T-helper 2 cell treated with Interferon-gamma antibody and Interleukin-4, amounts not matched to agents 100 ng/mL and 5 ng/mL, for 36 hours (primary cell): ENCODE measurements around the gene CYTH2. TPM values are rescaled to one million over a fixed set of nuclear protein-coding genes. Genes with fewer than 3 reads are reported as not detected.

ENCODE experiments used
- intact Hi-C: fragments of 100-400 bp; cut with micrococcal nuclease; formaldehyde crosslinking; loops from one replicate; pipeline ENCODE4 v1.15.1; 2023
- total RNA-seq: library from RNA; stranded (reverse); gene quantifications from 2 replicates; pipeline ENCODE4 v1.2.3, GENCODE V29; 2022

The CYTH2 gene
- total RNA-seq, 1 donor from 2014 or later, result 44.2 TPM

GRCh38 chr19:48492925-48493717 lies 24.0 kb downstream of the CYTH2 start:
- intact Hi-C loops, result loop anchor here (1.0 to 10.0 kb wide), 5 partner anchors 9 to 171 kb away; partner anchors contain the start of genes CYTH2, GRIN2D and KDELR1

- intact Hi-C loops, result loop anchor here (1.0 to 10.0 kb wide), 5 partner anchors 8 to 172 kb away; partner anchors contain the start of genes CYTH2, GRIN2D and KDELR1
These were observed 24.7 kb downstream of the CYTH2 start for GRCh38 chr19:48493718-48494401.

- intact Hi-C loops, result loop anchor here (10.0 kb wide), 1 partner anchor 101 kb away; the partner anchor contains the start of genes GRIN2D and KDELR1
These were observed 26.2 kb downstream of the CYTH2 start for GRCh38 chr19:48495396-48495795.

- intact Hi-C loops, result loop anchor here (10.0 kb wide), 1 partner anchor 102 kb away; the partner anchor contains the start of genes GRIN2D and KDELR1
These were observed 28.0 kb downstream of the CYTH2 start for GRCh38 chr19:48496959-48497727.

DNA sequence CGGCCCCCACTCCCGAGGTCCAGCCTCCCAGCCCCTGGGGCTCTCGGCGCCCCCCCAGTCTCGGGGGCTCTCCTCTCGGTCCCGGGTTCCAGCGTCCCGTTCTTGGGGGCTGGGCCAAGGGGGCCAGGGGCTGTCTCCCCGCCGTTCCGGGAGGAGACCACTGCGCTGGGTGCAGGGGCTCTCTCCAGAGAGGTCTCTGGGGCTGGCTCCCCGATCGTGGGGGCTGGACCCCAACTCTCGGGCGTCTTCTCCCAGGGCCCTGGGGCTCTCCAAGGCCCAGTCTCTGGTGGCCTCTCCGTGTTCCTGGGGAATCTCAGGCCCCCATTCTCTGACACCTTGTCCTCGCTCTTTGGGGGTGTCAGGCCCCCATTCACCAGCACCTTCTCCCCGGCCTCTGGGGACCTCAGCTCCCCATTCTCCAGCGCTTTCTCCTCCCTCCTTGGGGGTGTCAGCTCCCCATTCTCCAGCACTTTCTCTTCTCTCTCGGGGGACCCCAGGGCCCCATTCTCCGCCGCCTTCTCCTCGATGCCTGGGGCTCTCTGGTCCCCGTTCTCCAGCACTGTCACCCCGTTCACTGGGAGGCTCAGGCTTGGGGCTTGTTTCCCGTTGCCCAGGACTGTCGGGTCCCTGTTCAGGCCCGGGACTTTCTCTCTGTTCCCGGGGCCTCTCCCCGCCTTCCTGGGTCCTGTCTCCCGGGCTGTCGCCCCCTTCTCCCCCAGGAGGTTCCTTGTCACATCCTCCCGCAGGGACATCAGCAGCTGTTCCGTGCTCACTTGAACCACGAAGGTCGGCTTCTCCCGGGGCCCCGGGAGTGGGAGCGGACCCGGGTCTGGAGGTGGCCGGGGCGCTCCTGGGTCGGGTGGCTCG lies 28.8 kb downstream of the CYTH2 start:
- intact Hi-C loops, result loop anchor here (10.0 kb wide), 1 partner anchor 103 kb away; the partner anchor contains the start of genes GRIN2D and KDELR1

DNA sequence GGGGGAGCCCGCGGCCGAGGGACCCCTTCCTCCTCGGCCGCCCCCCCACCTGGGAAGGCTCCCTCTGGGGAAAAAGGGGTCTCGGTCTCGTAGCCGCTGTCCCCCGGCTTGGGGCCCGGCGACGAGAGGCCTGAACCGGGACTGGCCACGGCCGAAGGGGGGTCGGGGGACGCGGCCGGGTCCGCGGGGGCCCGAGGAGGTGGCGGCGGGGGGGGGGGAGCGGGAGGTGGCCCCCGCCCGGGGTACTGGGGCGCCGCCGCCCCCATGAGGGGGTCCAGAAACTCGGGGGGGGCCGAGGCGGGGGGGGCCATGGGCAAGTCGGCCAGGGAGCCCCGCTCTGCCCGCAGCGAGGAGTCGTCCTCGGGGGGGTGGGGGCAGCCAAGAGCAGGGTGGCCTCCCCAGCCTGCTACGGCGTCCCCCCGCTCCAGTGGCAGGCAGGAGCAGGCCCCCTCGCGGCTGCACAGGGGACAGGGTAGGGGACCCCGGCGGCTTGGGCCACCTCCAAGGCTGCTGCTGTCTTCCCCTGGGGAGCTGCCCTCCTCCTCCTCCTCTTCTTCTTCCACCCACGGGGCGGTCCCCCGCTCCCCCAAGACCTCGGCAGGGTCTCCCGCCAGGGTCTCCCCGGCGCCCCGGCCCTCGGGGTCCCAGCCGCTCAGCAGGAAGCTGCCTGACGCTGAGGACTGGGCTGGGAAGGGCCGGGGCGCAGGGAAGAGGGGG lies 29.6 kb downstream of the CYTH2 start:
- intact Hi-C loops, result loop anchor here (10.0 kb wide), 1 partner anchor 104 kb away; the partner anchor contains the start of genes GRIN2D and KDELR1

DNA sequence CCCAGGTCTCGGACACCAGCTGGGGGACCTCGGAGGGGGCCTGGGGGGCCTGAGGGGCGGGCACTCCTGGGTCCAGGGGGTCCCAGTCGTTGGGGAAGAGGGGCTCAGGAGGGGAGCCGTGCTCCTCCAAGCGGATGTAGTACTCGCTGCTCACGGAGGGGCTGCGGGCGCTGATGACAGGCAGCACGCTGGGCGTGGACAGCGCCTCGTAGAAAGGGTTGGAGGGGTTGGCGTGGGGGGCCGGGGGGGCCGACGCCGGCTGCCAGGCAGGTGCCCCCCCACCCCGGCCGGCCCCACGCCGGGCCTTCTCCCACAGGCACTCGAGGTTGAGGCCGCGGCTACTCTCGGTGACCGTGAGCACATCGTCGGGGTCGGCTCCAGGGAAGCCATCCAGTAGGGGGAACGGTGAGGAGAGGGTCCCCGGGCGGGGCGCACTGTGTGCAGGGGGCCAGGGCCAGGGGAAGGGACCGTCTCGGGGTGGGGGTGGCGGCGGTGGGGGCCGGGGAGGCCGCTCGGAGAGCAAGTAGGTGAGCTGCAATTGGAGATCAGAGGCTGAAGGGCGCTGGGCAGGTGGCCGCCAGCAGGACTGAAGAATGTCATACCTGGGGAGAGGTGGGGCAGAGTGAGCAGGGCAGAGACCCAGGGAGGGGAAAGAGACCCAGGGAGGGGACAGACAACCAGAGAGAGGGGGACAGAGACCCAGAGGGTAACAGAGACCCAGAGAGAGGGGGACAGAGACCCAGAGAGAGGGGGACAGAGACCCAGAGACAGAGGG lies 30.3 kb downstream of the CYTH2 start:
- intact Hi-C loops, result loop anchor here (10.0 kb wide), 1 partner anchor 105 kb away; the partner anchor contains the start of genes GRIN2D and KDELR1

- intact Hi-C loops, result no loop called here
These were observed 31.8 kb downstream of the CYTH2 start for GRCh38 chr19:48500830-48501493.

DNA sequence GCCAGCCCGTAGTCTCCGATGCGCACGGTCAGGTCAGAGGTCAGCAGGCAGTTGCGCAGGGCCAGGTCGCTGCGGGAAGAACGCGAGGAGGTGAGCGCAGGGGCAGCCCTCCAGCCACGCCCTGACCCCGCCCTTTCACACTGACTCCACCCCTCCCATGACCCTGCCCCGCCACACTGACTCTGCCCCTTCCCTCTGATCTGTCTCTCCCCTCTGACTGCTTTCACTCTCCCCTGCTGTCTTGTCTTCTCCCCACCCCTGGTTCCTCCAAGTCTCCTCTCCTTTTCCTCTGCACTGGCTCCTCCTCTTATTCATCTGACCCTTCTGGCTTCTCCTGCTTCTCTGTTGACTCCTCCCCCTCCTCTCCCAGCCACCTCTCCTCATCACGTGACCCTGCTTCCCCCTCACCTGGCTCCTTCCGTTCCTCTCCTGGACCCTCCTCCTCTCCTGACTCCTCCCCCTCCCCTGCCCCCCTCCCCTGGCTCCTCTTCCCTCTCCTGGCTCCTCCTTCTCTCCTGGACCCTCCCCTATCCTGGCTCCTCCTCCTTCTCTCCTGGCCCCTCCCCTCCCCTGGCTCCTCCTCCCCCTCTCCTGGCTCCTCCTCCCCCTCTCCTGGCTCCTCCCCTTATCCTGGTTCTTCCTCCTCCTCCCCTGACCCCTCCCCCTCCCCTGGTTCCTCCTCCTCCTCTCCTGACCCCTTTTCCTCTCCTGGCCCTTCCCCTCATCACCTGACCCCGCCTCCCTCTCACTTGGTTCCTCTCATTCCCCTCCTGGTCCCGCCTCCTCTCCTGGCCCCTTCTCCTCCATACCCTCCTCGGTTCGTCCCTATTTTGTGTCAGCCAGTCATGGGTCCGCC lies 32.6 kb downstream of the CYTH2 start:
- intact Hi-C loops, result loop anchor here (1.0 kb wide), 1 partner anchor 8 kb away; no protein-coding TSS in a partner anchor

DNA sequence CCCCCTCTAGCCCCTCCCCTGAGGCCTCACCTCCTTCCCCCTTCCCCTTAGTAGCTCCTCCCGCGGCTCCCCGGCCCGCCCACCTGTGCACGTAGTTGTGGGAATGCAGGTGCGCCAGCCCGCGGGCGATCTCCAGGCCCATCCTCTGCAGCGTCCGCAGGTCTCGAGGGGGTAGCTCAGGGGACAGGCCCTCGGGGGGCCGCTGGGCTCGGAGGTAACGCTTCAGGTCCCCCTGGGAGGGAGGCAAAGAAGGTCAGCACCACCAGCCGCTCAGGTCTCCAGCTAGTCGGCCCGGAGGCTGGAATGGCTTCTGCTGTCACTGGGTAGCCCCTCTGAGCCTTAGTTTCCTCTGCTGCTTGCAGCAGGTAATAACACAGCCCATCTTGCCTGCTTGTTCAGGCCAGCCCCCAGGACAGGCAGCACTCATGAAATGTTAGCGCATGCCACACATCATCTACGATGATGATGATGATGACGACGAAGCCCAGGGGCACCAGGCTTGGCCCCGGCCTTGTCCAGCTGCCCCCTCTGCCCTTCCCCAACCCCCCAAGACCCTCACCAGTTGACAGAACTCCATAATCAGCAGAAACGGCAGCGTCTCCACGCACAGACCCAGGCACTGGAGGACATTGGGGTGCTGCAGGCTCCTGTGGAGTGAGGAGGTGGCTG lies 33.3 kb downstream of the CYTH2 start:
- intact Hi-C loops, result loop anchor here (1.0 kb wide), 1 partner anchor 9 kb away; no protein-coding TSS in a partner anchor

- intact Hi-C loops, result loop anchor here (1.0 kb wide), 2 partner anchors 78 to 83 kb away; no protein-coding TSS in a partner anchor
These were observed 37.1 kb downstream of the CYTH2 start for GRCh38 chr19:48506138-48506733.

DNA sequence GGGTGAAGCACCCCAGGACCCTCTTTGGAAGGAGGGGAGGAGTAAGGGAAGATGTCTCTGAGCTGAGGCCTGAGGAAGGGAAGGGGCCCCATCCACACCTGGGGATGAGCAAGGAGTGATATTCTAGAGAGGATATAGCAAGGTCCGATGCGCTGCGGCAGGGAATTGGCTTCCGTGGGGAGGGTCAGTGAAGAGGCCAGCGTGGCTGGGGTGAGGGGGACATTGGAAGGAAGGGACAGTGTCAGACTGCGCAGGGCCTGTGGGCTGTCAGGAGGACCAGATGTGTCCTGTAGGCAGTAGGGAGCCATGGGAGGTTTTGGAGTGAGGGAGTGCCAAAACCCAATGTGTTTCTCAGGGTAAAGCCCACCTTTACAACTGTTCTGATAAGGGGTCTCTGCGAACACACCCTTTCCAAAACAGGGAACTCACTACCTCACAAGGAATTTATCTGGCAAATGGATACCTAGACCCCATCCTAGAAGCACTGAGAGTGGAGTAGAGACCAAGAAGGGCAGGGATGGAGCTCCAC lies 38.8 kb downstream of the CYTH2 start:
- intact Hi-C loops, result no loop called here

- intact Hi-C loops, result no loop called here
These were observed 39.7 kb downstream of the CYTH2 start for GRCh38 chr19:48508729-48509411.

GRCh38 chr19:48509467-48510194 lies 40.5 kb downstream of the CYTH2 start:
- intact Hi-C loops, result loop anchor here (1.0 to 10.0 kb wide), 3 partner anchors 110 to 205 kb away; partner anchors contain the start of genes MAMSTR, RPL18, SPHK2 and SYNGR4
